Measurements from ENCODE around the gene PABPC1L.

The PABPC1L gene

GRCh38 chr20:44946271-44946852 lies 36.5 kb downstream of the PABPC1L start:
- DNase-seq, result no peak

DNA sequence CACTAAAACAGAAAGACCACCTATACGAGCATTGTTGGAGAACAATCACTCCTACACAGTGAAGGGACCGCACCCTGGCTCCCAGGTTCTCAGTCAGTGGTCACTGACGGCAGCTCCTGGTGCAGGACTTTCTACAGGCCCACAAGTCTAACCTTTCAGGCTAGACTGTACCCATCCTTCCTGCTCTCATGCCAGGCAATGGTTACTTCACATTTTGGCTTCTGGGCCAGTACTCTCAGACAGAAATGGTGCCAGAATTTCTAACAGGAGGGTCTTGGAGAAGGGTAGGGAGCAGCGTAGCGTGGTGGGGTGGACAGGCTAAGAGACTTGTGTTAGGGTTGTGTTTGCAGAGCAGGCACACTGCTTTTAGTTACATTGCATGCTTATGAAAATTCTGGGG lies 38.2 kb downstream of the PABPC1L start:
- DNase-seq, result no peak

GRCh38 chr20:44948513-44948912 lies 38.7 kb downstream of the PABPC1L start:
- DNase-seq, result no peak

DNA sequence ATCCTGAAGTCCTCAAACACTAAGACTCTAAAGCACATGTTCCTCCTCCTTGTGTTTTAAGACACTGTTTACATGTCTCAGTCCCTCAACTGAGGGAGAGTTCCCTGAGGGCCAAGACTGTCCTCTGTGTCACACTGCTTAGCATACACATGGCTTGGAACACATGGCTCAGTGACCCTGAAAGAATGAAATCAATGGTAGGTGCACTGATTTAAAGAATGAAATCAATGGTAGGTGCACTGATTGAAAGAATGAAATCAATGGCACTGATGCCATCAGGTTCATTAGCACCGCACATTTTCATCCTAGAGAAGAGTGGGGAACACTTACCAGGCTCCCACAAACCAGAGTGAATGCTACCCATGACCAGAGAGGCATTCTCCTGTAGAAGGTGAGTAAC lies 40.5 kb downstream of the PABPC1L start:
- no peak for DNase-seq

DNA sequence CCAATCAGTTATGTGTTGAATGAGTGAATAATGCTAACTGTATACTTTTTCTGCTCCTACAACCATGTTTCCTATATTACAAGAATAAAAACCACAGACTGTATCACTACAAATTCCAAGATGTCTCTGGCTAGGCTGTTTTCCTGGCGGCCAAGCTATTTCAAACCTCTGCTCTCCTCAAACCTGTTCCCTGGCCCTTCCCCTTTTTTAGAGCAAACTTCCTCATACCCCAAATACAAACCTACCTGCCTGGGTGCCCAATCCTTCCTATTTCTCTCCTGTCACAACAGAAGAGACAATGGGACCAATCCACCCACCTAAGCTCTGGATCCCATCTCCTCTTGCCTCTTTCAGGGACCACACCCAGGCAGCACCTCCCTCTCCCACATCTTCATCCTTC lies 42.9 kb downstream of the PABPC1L start:
- no peak for DNase-seq

GRCh38 chr20:44954211-44954610 lies 44.4 kb downstream of the PABPC1L start:
- DNase-seq, result no peak

GRCh38 chr20:44955270-44955669 lies 45.4 kb downstream of the PABPC1L start:
- DNase-seq, result no peak

DNA sequence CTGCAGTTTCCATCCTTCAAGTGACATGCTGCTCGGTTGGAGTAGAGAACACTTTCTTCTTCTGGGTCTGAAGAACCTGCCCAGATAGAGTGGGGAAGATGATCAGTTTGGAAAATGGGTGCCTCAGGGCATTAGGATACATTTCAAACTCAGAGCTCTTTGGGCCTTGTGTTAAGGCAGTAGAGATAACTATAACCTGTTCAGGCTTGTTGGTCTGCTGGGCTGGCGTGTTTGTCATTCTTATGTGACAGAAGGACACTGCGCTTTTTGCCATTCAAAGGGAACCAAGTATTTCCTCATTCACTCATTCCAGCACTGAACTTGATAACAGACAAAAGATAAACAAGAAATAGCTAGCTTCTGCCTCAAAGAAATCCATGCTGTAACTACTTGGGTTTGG lies 46.5 kb downstream of the PABPC1L start:
- no peak for DNase-seq

DNA sequence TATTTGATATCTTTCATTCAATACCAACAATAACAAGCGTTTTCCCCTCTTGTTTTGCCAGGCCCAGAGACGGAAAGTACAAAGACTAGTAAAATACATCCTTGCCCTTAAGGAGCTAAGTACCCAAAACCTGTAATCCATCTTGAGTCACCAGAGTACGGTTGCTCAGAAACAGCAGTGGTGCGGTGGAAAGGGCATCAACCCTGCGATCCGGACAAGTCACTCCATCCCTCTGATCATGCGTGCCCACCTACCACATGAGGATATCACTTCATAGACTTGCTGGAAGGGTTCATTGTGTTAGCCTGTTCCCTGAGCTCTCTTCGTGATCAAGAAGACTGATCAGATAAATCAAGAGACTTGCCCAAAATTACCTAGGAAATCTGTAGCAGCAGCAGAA lies 48.4 kb downstream of the PABPC1L start:
- DNase-seq, result no peak

DNA sequence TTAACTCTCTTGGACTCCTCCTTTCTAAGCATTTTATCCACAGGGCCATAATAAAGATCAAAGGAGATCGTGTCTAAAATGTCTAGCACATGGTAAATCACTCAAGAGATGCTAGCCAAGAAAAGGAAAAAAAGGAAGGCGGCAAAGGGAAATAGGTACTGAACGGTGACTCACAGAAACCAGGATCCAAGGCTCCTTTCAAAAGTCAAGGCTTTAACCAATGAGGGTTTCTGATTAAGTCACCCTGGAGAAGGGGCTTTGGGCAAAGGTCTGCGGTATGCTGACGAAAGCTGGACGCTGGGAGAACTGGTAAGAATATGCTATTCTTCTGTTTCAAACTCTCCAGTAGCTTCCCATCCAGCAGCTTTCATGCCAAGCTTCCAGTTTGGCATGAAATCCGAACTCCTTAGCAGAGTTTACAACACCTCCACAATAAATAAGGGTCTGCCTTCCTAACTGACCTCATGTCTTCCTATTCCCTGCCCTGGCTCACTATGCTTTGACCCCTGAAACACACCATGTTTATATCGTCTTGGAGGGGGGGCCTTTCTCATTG lies 49.3 kb downstream of the PABPC1L start:
- DNase-seq, result no peak

DNA sequence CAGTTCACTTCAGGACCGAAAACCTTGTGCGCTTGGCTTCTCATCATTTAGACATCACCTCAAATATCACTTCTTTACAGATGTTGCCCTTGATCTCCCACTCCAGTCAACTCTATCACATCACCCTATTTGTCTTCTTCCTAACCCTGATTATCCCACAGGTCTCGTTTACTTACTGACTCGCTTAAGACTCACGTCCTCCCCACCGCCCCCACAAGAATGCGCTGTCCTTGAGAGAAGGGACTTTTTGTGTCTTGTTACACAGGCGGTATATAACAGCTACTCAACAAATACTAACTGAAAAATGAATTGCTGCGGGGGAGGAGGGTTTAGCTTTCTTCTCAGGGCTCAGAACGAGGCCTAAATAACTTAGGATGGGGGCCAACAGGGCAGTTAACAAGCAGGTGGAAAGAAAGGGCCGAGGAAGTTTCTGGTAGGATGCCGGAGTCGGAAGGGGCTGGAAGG lies 49.8 kb downstream of the PABPC1L start:
- DNase-seq, result peak; percentile 16

GRCh38 chr20:44960103-44960852 lies 50.4 kb downstream of the PABPC1L start, which contains the start of gene TOMM34:
Gene TOMM34, minus strand, starts transcription at chr20:44960397. Its CDS starts 64 bp downstream, at chr20:44960333.
- peak; percentile 88 for DNase-seq

- no peak for DNase-seq
These were observed 51.4 kb downstream of the PABPC1L start for GRCh38 chr20:44961011-44961869.

DNA sequence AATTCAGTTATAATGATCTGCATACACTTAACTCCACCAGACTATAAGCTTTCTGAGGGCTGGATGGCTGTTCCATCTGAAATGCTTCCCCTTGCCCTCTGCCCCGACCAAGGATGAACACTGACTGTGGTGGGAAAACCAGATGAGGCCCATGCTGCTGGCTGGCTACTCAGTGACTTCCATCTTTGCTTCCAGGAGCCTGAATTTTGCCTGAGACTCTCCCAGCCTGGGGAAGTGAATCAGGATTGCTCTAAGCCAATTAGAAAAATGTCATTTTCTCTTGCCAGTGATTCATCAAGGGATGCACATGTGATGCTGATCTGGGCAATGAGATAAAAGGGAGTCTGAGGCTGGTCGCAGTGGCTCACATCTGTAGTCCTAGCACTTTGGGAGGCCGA lies 52.0 kb downstream of the PABPC1L start:
- DNase-seq, result no peak

- DNase-seq, result no peak
These were observed 52.6 kb downstream of the PABPC1L start for GRCh38 chr20:44962483-44962882.

- DNase-seq, result no peak
These were observed 53.7 kb downstream of the PABPC1L start for GRCh38 chr20:44963325-44964215.

GRCh38 chr20:44965651-44966029 lies 55.8 kb downstream of the PABPC1L start:
- no peak for DNase-seq

DNA sequence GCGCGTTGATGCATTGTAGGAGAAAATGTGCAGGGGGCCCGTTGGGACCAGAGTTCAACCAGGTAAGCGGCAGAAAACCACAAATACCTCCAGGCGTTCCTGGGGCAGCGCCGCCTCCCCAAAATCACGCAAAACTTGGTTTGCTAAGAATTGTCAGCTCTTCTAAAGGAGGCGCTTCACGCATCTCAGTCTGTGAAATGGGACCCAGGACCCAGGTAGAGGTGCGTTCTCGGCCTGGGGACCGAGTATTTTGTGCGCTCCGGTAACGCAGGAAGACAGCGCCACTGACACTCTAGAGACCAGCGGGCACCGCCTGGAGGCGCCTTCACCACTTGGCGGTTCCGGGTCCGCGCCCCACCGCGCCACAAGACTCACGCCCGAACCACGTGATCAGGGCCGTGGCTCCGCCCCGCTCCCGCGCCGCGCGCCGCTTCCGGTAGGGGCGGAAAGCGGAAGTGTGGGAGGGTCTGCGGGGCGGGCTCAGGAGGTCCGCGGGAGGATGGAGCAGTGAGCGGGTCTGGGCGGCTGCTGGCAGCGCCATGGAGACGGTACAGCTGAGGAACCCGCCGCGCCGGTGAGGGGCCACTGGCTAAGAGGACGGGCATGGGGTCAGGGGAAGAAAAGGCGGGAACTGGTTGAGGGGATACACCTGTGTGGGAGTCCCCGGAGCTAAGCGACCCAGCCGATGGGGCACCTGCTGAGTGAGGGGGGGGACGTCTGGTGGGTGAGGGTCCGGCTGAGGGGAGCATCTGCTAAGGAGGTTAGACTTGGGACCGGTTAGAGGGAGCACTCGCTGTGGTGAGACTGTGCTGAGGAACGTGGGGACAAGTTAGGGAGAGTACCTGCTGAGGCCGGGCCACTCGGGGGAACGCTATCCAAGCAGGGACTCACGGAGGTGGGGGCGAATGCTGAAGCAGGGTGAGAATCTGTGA lies 56.4 kb downstream of the PABPC1L start, which contains the start of gene STK4:
Gene STK4 (plus strand): TSS at position 483 of the 932 bp plus-strand sequence. CDS start 57 bp downstream, at position 540.
- DNase-seq, result peak; percentile 88

- DNase-seq, result no peak
These were observed 57.4 kb downstream of the PABPC1L start for GRCh38 chr20:44967207-44967807.

DNA sequence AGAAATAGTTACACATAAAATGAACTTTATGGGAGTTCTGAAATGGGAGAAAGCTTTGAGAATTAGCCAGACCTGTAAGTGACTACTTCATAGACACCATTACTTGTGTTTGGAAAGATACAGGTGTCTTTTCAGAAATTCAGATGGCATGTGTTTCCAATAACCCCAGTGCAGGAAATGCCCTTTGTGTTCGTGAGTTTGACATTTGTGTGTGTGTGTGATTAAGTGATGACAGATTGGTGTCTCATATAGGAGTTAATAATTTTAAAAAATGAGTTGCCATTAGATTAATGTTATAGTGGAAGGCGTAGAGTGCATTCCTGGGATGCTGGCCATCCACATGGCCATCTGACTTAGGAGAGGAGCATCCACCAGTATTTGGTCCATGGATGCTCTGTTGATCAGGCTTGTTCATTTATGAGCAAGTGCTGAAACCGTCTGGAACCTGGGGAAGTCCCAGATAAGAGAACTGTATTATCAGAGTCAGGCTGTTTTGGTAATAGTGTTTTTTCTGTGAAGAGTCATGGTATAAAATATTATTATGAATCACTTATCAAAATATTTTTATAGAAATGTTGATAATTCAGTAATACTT lies 59.5 kb downstream of the PABPC1L start:
- no peak for DNase-seq

Data from NCI-H510A treated with DMSO at 0.1 percent for 48 hours (cell line).